Loucy (cell line): ENCODE measurements around the gene SUN1.

Source experiments
- CTCF ChIP-seq: fragments of 200-600 bp; sonication (generic); conservative IDR thresholded peaks from 2 replicates; pipeline ENCODE4 v1.5.1; 2014; ENCODE audit warnings: mild to moderate bottlenecking, antibody characterized with exemption, low read length
- EZH2phosphoT487 ChIP-seq: fragments of 200-600 bp; IDR thresholded peaks from 2 replicates; pipeline ENCODE4 v1.6.1; 2018; ENCODE audit warnings: antibody characterized with exemption, mild to moderate bottlenecking, moderate library complexity, borderline replicate concordance

- TF ChIP-seq CTCF: no peak
- no peak for TF ChIP-seq EZH2phosphoT487
These were observed 8.6 kb upstream of the SUN1 start for GRCh38 chr7:823649-824048.
